GM13977 (cell line): ENCODE results near the gene BAZ1B.
"Not testable (repeated sequence)": the region's sequence is repeated elsewhere in the genome, so short reads cannot be mapped to it uniquely, and the experiment has no call there.

Source experiments
- DNase-seq: peaks from one replicate; pipeline ENCODE4 v3.0.0; 2012; ENCODE audit warnings: low spot score
- in situ Hi-C: fragments of 300-500 bp; cut with MboI; formaldehyde crosslinking; loops from one replicate; pipeline ENCODE4 v1.12.0; 2022; ENCODE audit warnings: low sequenced_read_pairs, low pct_unique_long_range_greater_than_20kb, mixed read lengths, inconsistent platforms; ENCODE audit not compliant: unreplicated experiment
- TF ChIP-seq, protein P1 (sequence below): IDR thresholded peaks from 2 replicates; pipeline ENCODE4 v1.5.1; 2012; ENCODE audit warnings: mild to moderate bottlenecking, control low read depth; ENCODE audit not compliant: insufficient read depth; ENCODE audit errors: extremely low read depth, missing control alignments

Gene BAZ1B

GRCh38 chr7:73539709-73540108 lies 17.6 kb upstream of the BAZ1B start:
- TF ChIP-seq, protein P1, sequence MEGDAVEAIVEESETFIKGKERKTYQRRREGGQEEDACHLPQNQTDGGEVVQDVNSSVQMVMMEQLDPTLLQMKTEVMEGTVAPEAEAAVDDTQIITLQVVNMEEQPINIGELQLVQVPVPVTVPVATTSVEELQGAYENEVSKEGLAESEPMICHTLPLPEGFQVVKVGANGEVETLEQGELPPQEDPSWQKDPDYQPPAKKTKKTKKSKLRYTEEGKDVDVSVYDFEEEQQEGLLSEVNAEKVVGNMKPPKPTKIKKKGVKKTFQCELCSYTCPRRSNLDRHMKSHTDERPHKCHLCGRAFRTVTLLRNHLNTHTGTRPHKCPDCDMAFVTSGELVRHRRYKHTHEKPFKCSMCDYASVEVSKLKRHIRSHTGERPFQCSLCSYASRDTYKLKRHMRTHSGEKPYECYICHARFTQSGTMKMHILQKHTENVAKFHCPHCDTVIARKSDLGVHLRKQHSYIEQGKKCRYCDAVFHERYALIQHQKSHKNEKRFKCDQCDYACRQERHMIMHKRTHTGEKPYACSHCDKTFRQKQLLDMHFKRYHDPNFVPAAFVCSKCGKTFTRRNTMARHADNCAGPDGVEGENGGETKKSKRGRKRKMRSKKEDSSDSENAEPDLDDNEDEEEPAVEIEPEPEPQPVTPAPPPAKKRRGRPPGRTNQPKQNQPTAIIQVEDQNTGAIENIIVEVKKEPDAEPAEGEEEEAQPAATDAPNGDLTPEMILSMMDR = no peak
- DNase-seq = no peak
- in situ Hi-C loops = no loop called here

GRCh38 chr7:73538510-73538909 lies 16.4 kb upstream of the BAZ1B start:
- not testable (repeated sequence) for DNase-seq

GRCh38 chr7:73537051-73537450 lies 15.0 kb upstream of the BAZ1B start:
- TF ChIP-seq, protein P1 = no peak
- DNase-seq = no peak
- in situ Hi-C loops = no loop called here

More at GRCh38 chr7:73538510-73538909, 16.4 kb upstream of the BAZ1B start:
- in situ Hi-C loops = not testable (repeated sequence)

DNA sequence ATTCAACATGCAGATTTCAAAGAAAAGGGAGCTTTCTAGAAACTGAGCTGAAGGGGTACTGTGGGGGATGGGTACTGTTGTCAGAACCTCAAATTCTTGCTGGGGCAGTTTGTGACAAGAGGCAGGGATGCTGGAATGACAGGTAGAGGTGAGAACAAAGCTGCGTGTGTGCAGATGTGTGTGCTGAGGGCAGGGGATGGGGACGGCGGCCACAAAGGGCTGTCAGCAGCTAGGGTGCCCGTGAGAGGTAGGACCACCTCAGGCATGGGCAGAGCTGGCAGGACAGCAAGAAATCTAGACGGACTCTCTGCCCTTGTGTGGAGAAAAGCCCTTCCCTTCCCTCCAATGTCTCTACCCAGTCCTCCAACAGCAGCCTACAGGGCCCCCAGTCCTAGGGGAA lies 14.4 kb upstream of the BAZ1B start:
- in situ Hi-C loops = no loop called here
- TF ChIP-seq, protein P1 = no peak
- no peak for DNase-seq

DNA sequence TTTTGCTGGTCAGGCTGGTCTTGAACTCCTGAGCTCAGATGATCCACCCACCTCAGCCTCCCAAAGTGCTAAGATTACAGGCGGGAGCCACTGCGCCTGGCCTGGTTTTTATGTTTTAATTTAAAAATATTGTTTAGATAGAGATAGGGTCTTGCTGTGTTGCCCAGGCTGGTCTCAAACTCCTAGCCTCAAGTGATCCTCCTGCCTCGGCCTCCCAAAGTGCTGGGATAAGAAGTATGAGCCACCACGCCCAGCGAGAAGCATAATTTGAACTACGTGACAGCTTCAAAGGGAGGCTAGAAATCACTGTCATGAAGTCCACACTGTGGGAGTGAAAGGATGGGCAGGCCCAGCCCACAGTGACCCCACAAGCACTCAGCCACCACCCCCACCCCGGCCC lies 13.8 kb upstream of the BAZ1B start:
- DNase-seq, in situ Hi-C loops: not testable (repeated sequence)

GRCh38 chr7:73533742-73534141 lies 11.6 kb upstream of the BAZ1B start:
- in situ Hi-C loops = no loop called here
- no peak for DNase-seq
- TF ChIP-seq, protein P1 = no peak

DNA sequence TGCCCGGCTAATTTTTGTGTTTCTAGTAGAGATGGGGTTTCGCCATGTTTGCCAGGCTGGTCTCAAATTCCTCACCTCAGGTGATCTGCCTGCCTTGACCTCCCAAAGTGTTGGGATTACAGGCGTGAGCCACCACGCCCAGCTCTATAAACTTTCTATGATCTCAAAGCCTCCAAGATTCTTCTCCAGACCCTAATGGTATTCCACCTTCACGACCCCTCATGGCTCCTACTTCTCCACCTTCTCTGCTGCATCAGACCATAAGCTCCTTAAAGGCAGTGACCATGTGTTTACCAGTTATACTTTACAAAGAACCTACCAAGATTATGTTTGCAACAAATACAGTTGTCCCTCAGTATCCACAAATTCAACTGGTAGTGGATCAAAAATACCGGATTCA lies 10.1 kb upstream of the BAZ1B start:
- no peak for DNase-seq
- in situ Hi-C loops = no loop called here
- TF ChIP-seq, protein P1 = no peak

DNA sequence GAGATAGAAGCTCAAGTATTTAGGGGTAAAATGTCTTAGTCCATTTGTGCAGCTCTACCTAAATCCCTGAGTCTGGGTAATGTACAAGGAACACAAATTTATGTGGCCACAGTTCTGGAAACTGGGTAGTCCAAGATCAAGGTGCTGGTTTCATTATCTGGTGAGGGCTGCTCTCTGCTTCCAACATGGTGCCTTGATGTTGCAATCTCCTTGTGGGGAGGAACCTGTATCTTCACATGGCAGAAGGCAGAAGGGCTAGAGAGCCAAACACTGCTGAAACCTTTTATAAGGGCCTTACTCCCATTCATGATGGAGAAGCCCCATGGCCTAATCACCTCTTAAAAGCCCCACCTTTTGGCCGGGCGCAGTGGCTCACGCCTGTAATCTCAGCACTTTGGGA lies 8.7 kb upstream of the BAZ1B start:
- DNase-seq = no peak
- in situ Hi-C loops = no loop called here
- TF ChIP-seq, protein P1 = no peak
